Naive B cell (primary cell): ENCODE results near the gene TANGO2. TPM values are rescaled to one million over a fixed set of nuclear protein-coding genes. Genes with fewer than 3 reads are reported as not detected.

Source experiments
- ATAC-seq, 2 donors: fragments of 150-1000 bp; cut with Tn5 transposase; 2 replicates each; pipeline ENCODE4 v1.10.0; 2021; ENCODE audit warnings: low read depth in 2 of 2, mild to moderate bottlenecking in 2 of 2, moderate library complexity in 2 of 2
- DNase-seq: peaks from one replicate; pipeline ENCODE4 v3.0.0; 2022
- H3K27ac Mint-ChIP-seq, 6 donors: one replicate each; pipeline ENCODE4 v1.8.0; 2020 to 2022; ENCODE audit warnings: mild to moderate bottlenecking in 6 of 6, mixed read lengths in 6 of 6, moderate library complexity in 5 of 6, inconsistent platforms in 2 of 6
- H3K27me3 Mint-ChIP-seq, 3 donors: one replicate each; pipeline ENCODE4 v1.8.0; 2021 to 2022; ENCODE audit warnings: mixed read lengths in 3 of 3, mild to moderate bottlenecking in 1 of 3
- H3K36me3 Mint-ChIP-seq, 2 donors: one replicate each; pipeline ENCODE4 v1.8.0; 2020 to 2022; ENCODE audit warnings: mixed read lengths in 2 of 2, inconsistent platforms in 1 of 2, mild to moderate bottlenecking in 1 of 2
- H3K4me1 Mint-ChIP-seq, 3 donors: one replicate each; pipeline ENCODE4 v1.8.0; 2020 to 2022; ENCODE audit warnings: mixed read lengths in 3 of 3, inconsistent platforms in 1 of 3, mild to moderate bottlenecking in 1 of 3, moderate library complexity in 1 of 3
- H3K4me3 Mint-ChIP-seq, 8 donors: one replicate each; pipeline ENCODE4 v1.8.0; 2020 to 2022; ENCODE audit warnings: mild to moderate bottlenecking in 8 of 8, mixed read lengths in 8 of 8, moderate library complexity in 8 of 8, inconsistent platforms in 2 of 8
- H3K9me3 Mint-ChIP-seq, 7 donors: one replicate each; pipeline ENCODE4 v1.8.0; 2020 to 2022; ENCODE audit warnings: mixed read lengths in 7 of 7, mild to moderate bottlenecking in 5 of 7, inconsistent platforms in 2 of 7, moderate library complexity in 1 of 7
- polyA plus RNA-seq, 6 donors: library from polyadenylated mRNA; unstranded; fragments of 300-500 nt; fragmentation: Illumina TruSeq; gene quantifications; one replicate each; pipeline ENCODE4 v1.2.3, GENCODE V29; 2021; ENCODE audit warnings: low read depth in 6 of 6

Gene TANGO2
- polyA plus RNA-seq, 6 donors from 2014 or later: 24.3 to 46.1 (median 34.6) TPM

DNA sequence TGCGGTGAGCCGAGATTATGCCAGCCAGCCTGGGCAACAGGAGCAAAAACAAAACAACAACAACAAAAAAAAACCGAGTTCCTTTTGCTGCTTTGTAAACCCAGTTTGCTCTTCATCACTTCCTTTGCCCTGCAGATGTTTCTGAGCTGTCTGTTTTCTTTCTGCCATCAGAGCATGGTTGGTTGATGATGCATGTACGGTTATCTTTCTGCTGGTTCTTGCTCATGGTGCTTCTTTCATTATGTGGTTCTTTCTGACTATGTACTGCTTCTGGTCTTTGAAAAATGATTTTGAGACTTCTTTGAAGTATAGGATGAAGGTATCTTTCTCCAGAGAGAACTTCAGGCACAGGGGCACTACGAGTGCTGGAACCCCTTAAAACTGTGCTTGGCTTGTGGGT is 13.2 kb downstream of the TANGO2 start:
- H3K4me1 Mint-ChIP-seq: peaks cover 47 to 62% (median 51%) of the 10 kb centered on the region in 3 donors
- ATAC-seq (peak in 1 of 2 donors; percentile 43), DNase-seq (no peak)
- peaks cover 4 to 12% (median 8%) of the 10 kb centered on the region in 7 donors for H3K9me3 Mint-ChIP-seq
- H3K27ac Mint-ChIP-seq: peak overlapping the region in 2 of 6 donors; percentile 18 to 54
- no peaks in the 10 kb centered on the region for H3K27me3 Mint-ChIP-seq
- peak overlapping the region in 4 of 8 donors; percentile 26 to 66 (median 54) for H3K4me3 Mint-ChIP-seq
- peaks cover 7 to 22% of the 10 kb centered on the region in 2 donors for H3K36me3 Mint-ChIP-seq

DNA sequence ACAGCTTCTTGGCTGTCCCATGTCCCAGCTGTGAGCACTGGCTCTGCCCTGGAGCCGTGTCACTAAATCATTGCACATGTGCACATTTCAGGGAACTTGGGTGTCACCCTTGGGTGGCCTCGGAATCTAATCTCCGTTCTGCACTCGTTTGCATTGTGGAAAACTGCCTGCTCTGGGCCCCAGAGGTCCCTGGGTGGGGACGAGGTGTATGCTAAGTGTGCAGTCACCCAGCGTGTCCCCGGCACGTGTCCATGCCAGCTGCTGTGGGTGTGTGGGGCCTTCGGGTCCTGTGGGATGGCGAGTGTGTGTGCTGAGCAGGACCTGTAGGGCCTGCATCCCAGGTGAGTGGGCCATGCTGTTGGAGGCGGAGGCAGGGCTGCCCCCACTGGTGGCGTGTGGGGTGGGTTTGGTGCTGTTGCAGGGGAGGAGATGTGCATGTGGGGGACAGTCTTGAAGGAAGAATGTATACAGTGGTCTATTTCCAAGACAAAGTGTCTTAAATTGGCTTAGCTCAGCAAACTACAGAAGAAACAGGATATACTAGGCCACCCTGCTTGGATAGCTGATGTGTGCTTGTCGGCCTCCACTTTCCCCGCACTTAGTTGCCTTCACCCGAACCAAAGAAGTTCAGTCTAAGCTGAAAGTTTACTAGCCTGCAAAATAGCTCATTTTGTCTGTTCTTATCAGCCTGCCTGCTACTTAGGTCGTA is 14.6 kb downstream of the TANGO2 start:
- ATAC-seq: no peak
- no peak for DNase-seq
- Mint-ChIP-seq H3K36me3 (peaks cover 14 to 22% of the 10 kb centered on the region in 2 donors), H3K4me1 (peaks cover 40 to 56% (median 47%) of the 10 kb centered on the region in 3 donors), H3K9me3 (peaks cover 4 to 12% (median 8%) of the 10 kb centered on the region in 7 donors), H3K4me3 (no peak overlapping the region), H3K27me3 (no peaks in the 10 kb centered on the region), H3K27ac (peak overlapping the region in 2 of 6 donors; percentile 67 to 81)

DNA sequence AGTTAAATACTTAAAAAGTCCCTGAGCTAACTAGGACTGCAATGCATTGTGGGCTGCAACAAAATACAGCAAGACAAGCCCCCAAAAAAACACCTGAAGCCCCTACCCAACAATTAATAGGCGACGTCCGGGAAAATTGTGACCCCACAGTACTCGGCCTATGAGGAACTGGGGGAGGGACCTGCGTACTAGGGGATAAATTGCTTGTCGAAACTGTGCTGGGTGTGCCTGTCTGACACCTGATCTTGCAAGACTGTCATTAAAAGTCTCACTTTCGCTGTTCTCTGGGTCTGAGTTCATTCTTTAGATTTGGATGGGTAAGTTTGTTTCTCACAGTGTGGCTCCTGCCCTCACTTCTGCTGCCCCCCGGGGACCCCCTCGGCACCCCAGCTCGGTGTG is 15.2 kb downstream of the TANGO2 start:
- H3K4me1 Mint-ChIP-seq: peaks cover 37 to 56% (median 47%) of the 10 kb centered on the region in 3 donors
- peaks cover 4 to 12% (median 8%) of the 10 kb centered on the region in 7 donors for H3K9me3 Mint-ChIP-seq
- ATAC-seq (no peak), DNase-seq (no peak)
- H3K36me3 Mint-ChIP-seq: peaks cover 14 to 22% of the 10 kb centered on the region in 2 donors
- peak overlapping the region in 1 of 6 donors; percentile 46 for H3K27ac Mint-ChIP-seq
- H3K27me3 Mint-ChIP-seq: no peaks in the 10 kb centered on the region
- H3K4me3 Mint-ChIP-seq: no peak overlapping the region

DNA sequence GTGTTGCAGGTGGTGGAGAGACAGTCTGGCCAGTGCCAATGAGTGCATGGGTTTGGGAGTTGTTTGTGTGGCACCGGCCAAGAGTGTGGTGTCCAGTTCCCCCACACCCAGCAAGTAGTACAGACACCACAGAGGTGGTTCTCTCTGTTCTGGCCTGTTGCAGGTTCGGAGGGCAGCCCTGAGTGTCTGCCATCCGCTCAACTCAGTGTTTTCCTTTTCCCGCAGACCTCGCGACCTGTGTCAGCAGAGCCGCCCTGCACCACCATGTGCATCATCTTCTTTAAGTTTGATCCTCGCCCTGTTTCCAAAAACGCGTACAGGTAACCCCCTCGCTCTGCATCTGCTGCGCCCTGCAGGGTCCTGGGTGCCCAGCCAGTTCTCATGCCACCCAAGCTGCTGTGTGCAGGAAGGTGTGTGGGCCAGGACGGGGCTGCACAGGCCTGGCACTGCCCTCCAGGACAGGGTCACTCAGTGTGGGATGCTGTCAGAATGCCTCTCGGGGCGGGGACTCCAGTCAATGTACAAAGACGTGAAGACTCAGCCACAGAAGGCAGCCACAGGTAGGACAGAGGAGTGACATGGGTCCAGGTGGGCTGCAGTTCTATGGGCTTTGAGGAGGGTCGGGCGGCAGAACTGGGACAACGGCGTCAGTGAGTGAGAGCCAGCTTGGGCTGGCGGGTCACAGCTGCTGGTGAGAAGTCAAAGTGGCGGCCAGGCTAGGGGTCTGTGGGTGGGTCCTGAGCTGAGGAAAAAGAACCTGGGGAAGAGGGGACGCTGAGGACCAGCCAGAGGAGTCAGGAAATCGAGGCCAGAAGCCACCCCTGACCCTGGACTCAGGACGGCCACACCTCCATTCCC is 15.9 kb downstream of the TANGO2 start:
- Mint-ChIP-seq H3K36me3 (peaks cover 14 to 22% of the 10 kb centered on the region in 2 donors), H3K27ac (peak overlapping the region in 1 of 6 donors; percentile 46), H3K9me3 (peaks cover 4 to 12% (median 8%) of the 10 kb centered on the region in 7 donors), H3K4me3 (peak overlapping the region in 1 of 8 donors; percentile 80), H3K4me1 (peaks cover 30 to 50% (median 41%) of the 10 kb centered on the region in 3 donors), H3K27me3 (no peaks in the 10 kb centered on the region)
- no peak for DNase-seq
- ATAC-seq: no peak

DNA sequence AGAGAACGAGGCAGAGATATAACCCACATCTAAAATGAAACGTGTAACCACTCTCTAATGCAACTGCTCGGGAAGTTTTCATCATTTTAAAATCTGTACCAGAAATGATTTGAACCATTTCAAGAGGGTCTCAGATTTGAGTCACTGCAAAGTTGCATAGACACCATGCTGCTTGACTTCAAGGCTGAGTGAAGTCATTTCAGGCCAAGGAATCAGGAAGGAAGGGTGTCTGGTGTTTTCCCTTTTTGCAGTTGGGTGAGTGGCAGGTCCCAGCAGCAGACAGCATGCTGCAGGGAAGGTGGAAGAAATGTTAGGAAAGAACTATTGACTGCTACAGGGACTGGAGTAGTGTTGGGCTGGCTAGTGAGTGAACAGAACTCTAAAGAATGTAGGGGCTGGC is 16.5 kb downstream of the TANGO2 start:
- Mint-ChIP-seq H3K27me3 (no peaks in the 10 kb centered on the region), H3K4me1 (peaks cover 24 to 44% (median 35%) of the 10 kb centered on the region in 3 donors), H3K27ac (peak overlapping the region in 2 of 6 donors; percentile 6 to 46), H3K9me3 (peaks cover 4 to 12% (median 8%) of the 10 kb centered on the region in 7 donors), H3K36me3 (peaks cover 14 to 22% of the 10 kb centered on the region in 2 donors), H3K4me3 (peak overlapping the region in 1 of 8 donors; percentile 28)
- ATAC-seq (no peak), DNase-seq (no peak)

DNA sequence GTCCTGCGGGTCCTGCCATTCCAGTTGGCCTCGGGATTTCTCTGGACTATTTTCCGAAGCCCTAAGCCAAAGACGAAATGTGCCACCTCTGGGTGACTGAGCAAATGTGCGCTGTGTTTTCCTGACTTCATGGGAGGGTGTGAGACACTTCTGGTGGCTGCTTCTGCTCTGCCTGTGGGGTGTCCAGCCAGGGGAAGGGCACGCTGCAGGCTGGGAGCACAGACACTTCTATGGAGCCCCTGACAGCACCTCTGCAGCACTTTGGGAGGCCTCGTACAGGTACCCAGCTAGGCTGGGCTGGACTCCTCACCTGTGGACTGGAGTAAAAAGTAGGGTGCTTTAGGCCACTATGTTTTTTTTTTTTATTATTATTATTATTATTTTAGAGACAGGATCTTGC is 17.7 kb downstream of the TANGO2 start:
- H3K36me3 Mint-ChIP-seq: peaks cover 14 to 22% of the 10 kb centered on the region in 2 donors
- H3K4me1 Mint-ChIP-seq: peaks cover 20 to 39% (median 30%) of the 10 kb centered on the region in 3 donors
- no peak overlapping the region for H3K27ac Mint-ChIP-seq
- ATAC-seq: no peak
- no peak overlapping the region for H3K4me3 Mint-ChIP-seq
- no peak for DNase-seq
- H3K9me3 Mint-ChIP-seq: peaks cover 4 to 12% (median 8%) of the 10 kb centered on the region in 7 donors
- no peaks in the 10 kb centered on the region for H3K27me3 Mint-ChIP-seq

DNA sequence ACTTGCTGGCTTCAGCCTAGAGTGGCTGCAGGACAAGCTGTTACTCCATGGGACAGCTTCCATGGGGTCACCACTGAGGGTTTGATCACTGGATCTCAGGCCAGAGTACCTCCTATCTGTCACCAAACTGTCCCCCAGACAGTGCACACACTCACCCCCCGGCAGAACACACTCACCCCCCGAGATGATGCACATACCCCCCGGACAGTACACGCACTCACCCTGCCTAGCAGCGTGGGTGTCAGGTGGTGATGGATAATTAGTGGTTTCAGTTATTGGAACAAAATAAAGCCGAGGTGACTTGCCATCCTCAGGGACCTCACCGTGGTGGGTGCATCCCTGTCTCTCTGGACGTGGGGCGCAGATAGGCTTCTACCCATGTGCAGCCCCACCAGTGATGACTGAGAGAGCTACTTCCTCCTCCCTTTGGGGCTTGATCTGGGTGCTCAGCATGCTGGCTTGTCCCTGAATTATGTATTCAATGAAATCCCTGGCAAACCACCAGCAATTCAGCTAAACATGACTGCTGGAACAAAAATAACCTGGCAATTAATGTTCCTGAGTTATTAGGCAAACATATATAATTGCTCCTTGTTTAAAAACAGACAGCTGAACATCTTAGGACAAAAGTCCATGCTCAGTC is 18.9 kb downstream of the TANGO2 start:
- DNase-seq (no peak), ATAC-seq (no peak)
- H3K4me1 Mint-ChIP-seq: peaks cover 10 to 33% (median 22%) of the 10 kb centered on the region in 3 donors
- H3K36me3 Mint-ChIP-seq: peaks cover 7 to 21% of the 10 kb centered on the region in 2 donors
- peak overlapping the region in 1 of 6 donors; percentile 72 for H3K27ac Mint-ChIP-seq
- H3K27me3 Mint-ChIP-seq: no peaks in the 10 kb centered on the region
- H3K4me3 Mint-ChIP-seq: no peak overlapping the region
- H3K9me3 Mint-ChIP-seq: peaks cover 0 to 5% (median 3%) of the 10 kb centered on the region in 7 donors

DNA sequence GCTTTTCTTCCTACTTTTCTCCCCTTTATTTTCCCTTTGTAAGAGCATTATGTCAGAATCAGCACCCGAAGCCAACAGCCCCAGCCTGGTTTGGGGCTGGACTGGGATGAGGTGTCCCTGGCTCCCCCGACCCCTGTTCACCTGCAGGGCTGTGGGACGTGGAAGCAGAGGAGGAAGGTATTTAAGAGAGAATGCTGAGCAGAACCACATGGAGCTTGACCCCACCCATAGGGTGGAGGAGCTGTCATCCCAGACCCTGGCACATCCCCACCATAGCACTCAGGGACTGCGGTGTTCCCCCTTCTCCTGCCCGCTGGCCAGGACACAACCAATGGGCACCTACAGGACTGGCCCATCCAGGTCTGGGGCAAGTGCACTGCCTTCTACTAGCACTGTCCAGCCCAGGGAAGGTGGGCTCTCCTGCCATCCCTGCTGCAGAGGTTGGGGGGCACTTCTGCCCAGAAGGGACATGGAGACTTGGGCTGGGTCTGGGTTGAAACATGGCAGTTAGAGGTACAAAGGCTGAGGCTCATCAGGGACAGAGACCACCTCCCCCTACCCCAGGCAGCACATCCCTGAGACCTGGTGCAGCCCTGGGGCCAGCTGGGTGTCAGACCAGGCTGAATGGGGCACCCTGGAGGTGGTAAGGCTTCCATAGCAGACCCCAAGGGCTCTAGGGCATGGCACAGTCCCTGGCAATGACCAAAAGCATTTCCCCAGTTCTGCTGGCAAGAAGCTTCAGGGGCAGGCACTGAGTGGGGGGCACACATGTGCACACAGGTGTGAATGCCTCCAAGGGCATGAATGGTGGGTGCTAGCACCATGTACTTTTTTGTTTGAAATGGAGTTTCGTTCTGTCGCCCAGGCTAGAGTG is 19.7 kb downstream of the TANGO2 start:
- Mint-ChIP-seq H3K4me3 (no peak overlapping the region), H3K27ac (peak overlapping the region in 1 of 6 donors; percentile 87), H3K27me3 (no peaks in the 10 kb centered on the region), H3K4me1 (peaks cover 7 to 26% (median 15%) of the 10 kb centered on the region in 3 donors), H3K9me3 (peaks cover 0 to 2% (median 0%) of the 10 kb centered on the region in 7 donors), H3K36me3 (peaks cover 8 to 17% of the 10 kb centered on the region in 2 donors)
- ATAC-seq (no peak), DNase-seq (no peak)

DNA sequence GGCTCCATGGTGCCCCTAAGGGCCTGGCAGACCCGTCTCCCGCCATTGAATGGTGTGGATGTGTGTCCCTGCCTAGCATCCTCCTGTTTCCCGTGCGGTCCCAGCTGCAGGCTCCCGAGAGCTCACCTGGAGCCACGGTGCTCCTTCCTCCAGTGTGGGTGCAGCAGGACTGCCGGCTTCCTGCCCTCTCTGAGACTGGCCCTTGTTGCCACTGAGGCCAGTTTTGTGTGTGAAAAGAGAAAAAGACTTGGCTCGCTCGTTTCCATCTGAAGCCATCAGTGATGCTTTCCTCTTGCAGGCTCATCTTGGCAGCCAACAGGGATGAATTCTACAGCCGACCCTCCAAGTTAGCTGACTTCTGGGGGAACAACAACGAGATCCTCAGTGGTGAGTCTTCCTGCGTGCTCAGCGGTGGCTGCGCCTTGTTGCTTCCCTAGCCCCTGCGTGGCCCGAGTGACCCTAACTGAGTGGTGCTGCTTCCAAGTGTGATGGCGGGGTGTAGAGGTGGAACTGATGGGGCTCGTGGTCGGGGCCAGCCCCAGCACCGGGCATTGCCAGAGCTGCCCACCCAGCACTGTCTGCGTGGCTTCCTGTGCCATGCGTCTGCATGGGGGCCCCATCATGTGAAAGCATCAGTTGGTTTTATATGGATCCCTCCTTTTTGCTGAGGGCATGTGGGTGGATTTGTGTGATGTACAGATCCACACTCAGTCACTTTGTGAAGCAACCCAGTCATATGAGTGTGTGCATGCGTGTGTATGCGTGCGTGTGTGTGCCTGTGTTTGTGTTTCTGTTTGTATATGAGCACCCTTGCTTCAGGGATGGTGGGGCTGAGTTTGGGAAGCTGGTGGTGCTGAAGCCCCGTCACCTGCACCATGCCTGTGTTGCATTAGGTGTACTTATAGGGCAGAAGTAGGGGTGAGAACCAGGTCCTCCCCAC is 22.4 kb downstream of the TANGO2 start:
- peaks cover 8 to 17% of the 10 kb centered on the region in 2 donors for H3K36me3 Mint-ChIP-seq
- DNase-seq (no peak), ATAC-seq (no peak)
- no peak overlapping the region for H3K27ac Mint-ChIP-seq
- no peak overlapping the region for H3K4me3 Mint-ChIP-seq
- H3K27me3 Mint-ChIP-seq: no peaks in the 10 kb centered on the region
- peaks cover 0 to 4% (median 0%) of the 10 kb centered on the region in 7 donors for H3K9me3 Mint-ChIP-seq
- peaks cover 4 to 12% (median 5%) of the 10 kb centered on the region in 3 donors for H3K4me1 Mint-ChIP-seq

DNA sequence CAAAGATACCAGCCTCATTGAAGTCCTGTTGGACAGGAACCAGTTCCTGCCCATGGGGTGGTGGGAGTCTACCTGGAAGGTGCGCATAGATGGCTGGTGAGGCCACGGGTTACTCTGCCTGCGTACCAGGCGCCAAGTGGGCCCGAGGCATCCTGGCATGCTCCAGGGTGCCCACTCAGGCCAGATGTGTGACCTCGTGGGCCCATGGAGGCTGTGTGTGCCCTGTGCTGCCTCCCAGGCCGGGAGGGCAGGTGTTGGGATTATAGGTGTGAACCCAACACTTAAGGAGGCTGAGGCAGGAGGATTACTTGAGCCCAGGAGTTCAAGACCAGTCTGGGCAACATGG is 23.1 kb downstream of the TANGO2 start:
- Mint-ChIP-seq H3K9me3 (peaks cover 0 to 5% (median 0%) of the 10 kb centered on the region in 7 donors), H3K4me3 (no peak overlapping the region), H3K36me3 (peaks cover 8 to 24% of the 10 kb centered on the region in 2 donors), H3K4me1 (peaks cover 4 to 12% (median 5%) of the 10 kb centered on the region in 3 donors), H3K27ac (no peak overlapping the region), H3K27me3 (no peaks in the 10 kb centered on the region)
- ATAC-seq (no peak), DNase-seq (no peak)

DNA sequence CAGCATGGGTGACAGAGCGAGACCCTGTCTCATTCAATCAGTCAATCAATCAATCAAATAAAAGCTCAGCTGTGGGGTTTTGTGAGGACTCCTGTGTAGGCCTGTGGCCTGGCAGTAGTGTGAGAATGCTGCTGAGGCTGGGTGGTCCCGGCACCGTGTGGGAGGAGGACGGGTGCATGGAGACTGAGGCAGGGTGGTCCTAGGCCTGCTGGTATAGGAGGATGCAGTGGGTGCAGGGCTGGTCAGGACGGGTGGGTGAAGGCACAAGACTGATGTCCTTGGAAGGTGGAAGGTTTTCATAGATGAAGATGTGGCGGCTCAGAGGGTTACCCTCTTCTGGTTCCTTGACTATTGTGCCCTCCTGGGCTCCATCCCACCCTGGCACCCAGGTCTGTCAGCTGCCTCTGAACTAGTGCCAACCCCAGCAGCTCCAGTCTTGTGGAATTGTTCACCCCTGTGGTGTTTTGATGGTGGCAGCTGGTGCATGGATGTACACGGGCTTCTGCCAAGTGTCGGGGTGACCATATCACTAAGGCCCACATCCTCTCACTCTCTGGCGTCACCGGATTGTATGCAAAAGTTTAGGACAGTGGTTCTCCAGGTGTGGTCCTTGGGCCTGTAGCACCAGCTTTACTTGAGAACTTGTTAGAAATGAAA is 23.7 kb downstream of the TANGO2 start:
- H3K9me3 Mint-ChIP-seq: peaks cover 0 to 5% (median 0%) of the 10 kb centered on the region in 7 donors
- peaks cover 4 to 12% (median 5%) of the 10 kb centered on the region in 3 donors for H3K4me1 Mint-ChIP-seq
- no peak for ATAC-seq
- no peak overlapping the region for H3K4me3 Mint-ChIP-seq
- no peak overlapping the region for H3K27ac Mint-ChIP-seq
- H3K36me3 Mint-ChIP-seq: peaks cover 8 to 25% of the 10 kb centered on the region in 2 donors
- H3K27me3 Mint-ChIP-seq: no peaks in the 10 kb centered on the region
- no peak for DNase-seq
